ENCODE results near the gene TPSB2.

Gene TPSB2

GRCh38 chr16:1218930-1219611 is 10.9 kb downstream of the TPSB2 start:
- DNase-seq: no peak

DNA sequence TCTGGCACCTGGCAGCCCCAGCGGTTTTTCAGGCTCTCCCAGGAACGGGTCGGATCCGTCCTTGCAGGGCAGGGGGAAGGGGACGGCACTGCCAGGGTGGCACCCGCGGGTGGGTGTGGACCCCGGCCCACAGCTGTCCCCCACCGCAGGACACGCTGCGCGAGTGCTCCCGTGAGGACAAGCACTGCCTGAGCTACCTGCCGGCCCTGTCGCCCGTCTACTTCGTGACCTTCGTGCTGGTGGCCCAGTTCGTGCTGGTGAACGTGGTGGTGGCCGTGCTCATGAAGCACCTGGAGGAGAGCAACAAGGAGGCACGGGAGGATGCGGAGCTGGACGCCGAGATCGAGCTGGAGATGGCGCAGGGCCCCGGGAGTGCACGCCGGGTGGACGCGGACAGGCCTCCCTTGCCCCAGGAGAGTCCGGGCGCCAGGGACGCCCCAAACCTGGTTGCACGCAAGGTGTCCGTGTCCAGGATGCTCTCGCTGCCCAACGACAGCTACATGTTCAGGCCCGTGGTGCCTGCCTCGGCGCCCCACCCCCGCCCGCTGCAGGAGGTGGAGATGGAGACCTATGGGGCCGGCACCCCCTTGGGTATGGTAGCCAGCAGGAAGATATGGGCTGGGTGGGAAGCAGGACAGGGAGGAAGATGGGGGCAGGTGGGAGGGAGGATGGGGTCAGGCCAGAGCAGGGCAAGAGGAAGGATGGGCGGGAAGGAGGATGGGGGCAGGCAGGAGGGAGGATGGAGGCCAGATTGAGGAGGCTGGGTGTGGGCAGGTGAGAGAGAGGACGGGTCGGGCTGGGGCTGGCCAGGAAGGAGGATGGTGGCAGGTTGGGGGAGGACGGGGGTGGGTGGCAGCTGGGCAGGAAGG is 11.7 kb downstream of the TPSB2 start:
- no peak for DNase-seq

GRCh38 chr16:1217526-1217925 is 12.5 kb downstream of the TPSB2 start:
- no peak for DNase-seq

DNA sequence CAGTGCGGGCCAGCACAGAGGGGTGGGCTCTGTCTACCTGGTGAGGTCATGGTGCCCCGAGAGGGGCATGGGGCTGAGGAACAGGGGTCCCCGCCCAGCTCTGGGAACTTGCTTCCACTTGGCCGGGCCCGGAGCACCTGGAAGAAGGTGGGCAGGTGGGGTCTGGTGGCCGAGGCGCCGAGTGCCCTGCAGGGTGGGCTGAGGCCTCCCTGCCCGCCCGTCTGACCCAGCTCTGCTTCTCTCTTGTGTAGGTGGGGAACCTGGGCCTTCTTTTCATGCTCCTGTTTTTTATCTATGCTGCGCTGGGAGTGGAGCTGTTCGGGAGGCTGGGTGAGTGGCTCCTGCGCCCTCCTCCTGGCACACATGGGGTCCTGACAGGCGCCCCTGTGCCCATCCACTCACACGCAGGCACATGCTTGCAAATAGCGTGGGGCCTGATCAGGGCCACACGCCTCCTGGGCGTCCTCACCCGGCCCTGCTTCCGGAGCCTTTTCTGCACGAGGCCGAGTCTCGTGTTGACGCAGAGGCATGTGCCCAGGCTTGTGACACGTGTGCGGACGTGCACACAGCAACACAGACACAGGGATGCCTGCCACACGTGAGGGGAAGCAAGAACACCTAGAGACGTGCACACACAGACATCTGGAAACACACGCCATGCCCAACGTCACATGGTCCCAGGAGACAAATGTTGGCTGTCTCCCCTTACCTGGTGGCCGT is 13.1 kb downstream of the TPSB2 start:
- DNase-seq: no peak

DNA sequence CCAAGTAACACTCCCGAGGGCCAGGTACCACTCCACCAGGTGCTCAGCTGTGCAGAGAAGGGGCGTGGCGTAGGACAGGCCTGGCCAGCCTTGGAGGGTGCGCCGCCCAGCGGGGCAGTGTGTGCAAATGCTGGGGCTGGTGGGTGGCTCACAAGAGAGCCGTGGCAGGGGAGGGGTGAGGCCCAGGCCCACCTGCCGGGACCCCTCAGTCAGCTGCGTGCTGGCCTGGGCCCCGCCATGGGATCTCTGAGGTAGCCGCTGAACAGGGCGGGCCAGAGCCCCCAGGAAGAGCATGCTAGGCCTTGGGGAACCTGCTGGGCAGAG is 13.7 kb downstream of the TPSB2 start:
- DNase-seq: no peak

GRCh38 chr16:1215574-1216295 is 14.2 kb downstream of the TPSB2 start:
- no peak for DNase-seq

DNA sequence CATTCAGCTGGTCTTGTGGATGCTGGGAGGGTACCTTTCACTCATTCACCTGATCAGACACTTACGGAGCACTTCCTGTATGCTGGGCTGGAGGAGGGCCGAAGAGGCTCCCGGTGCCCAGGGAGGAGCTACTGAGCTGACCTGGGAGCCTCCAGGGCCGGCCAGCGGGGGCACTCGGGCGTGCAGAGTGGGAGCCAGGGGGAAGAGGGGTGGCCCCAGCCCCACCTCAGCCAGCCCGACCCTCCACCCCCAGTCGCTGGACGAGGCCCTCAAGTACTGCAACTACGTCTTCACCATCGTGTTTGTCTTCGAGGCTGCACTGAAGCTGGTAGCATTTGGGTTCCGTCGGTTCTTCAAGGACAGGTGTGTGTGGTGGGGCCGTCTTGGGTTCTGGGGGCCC is 15.3 kb downstream of the TPSB2 start:
- DNase-seq: no peak

DNA sequence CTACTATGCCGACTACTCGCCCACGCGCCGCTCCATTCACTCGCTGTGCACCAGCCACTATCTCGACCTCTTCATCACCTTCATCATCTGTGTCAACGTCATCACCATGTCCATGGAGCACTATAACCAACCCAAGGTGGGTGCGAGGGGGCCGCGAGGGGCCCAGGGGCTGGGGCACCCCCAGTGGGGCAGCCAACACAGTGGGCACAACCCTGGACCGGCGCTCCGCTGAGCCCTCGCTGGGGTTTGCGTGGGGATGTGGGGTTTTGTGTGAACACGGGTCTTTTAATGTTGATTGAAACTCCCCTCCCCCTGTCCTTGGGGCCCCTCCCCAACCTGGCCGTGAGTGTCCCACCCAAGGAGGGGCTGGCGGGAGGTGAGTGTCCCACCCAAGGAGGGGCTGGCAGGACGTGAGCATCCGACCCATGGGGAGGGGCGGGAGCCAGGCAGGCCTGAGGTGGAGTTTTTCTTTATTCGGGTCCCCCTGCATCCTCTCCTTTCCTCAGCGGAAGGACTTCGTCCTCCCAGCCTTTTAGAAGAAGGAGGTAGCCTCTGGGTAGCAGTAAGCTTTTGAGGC is 16.1 kb downstream of the TPSB2 start:
- no peak for DNase-seq

DNA sequence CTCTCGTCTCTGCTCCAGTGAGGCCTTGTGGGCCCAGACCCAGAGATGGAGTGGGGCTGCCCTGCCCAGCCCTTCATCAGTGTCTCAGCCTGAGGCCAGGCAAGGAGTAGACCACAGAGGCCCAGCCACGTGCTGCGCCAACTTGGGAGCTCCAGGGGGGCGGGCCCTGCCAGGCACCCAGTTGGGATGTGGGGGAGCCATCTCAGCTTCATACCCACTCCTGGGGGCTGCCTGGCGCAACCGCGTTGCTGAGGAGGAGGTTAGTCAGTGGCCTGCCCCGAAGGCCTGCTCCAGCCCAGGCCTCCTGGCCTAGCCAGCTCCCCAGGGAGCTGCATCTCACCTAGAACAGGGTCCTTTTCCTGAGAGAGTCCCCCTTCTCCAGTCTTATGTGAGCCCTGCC is 16.8 kb downstream of the TPSB2 start:
- no peak for DNase-seq

- DNase-seq: no peak
These were observed 17.3 kb downstream of the TPSB2 start for GRCh38 chr16:1212616-1213194.

DNA sequence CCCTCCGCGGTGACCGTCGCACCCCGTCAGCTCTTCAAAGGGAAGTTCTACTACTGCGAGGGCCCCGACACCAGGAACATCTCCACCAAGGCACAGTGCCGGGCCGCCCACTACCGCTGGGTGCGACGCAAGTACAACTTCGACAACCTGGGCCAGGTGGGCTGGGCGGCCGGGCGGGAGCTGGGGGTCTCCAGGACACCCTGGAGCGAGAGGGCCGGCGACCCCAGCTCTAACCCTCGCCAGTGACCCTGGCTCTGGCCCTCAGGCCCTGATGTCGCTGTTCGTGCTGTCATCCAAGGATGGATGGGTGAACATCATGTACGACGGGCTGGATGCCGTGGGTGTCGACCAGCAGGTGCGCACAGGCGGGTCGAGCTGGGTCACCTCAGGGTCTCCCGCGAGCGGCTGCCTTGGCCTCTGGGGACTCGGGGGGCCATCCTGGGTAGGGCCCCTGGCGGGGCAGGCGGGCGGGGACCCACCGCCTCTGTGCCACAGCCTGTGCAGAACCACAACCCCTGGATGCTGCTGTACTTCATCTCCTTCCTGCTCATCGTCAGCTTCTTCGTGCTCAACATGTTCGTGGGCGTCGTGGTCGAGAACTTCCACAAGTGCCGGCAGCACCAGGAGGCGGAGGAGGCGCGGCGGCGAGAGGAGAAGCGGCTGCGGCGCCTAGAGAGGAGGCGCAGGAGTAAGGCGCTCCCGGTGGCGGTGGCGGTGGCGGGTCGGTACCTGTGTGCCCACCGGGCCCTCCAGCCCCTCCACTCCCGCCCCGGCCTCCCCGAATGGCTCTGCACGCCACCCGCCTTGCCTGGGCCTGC is 18.3 kb downstream of the TPSB2 start:
- DNase-seq: no peak

- no peak for DNase-seq
These were observed 19.5 kb downstream of the TPSB2 start for GRCh38 chr16:1210461-1210860.

DNA sequence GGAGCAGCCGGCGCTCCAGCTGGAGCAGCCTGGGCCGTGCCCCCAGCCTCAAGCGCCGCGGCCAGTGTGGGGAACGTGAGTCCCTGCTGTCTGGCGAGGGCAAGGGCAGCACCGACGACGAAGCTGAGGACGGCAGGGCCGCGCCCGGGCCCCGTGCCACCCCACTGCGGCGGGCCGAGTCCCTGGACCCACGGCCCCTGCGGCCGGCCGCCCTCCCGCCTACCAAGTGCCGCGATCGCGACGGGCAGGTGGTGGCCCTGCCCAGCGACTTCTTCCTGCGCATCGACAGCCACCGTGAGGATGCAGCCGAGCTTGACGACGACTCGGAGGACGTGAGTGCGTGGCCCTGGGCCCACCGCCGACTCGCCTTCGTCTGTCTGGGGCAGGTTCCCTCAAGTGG is 20.9 kb downstream of the TPSB2 start:
- no peak for DNase-seq

GRCh38 chr16:1208239-1208830 is 21.6 kb downstream of the TPSB2 start:
- no peak for DNase-seq

GRCh38 chr16:1206786-1207185 is 23.2 kb downstream of the TPSB2 start:
- DNase-seq: no peak

GRCh38 chr16:1206326-1206725 is 23.7 kb downstream of the TPSB2 start:
- DNase-seq: no peak

DNA sequence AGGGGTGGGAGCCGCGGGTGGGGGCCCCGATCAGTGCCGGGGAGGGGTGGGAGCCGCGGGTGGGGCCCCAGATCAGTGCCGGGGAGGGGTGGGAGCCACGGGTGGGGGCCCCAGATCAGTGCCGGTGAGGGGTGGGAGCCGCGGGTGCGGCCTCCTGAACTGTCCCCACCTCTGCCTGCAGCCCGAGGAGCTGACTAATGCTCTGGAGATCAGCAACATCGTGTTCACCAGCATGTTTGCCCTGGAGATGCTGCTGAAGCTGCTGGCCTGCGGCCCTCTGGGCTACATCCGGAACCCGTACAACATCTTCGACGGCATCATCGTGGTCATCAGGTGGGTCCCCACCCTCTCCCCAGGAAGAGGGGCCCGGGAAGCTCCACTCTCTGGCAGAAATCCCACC is 25.1 kb downstream of the TPSB2 start:
- DNase-seq: no peak

DNA sequence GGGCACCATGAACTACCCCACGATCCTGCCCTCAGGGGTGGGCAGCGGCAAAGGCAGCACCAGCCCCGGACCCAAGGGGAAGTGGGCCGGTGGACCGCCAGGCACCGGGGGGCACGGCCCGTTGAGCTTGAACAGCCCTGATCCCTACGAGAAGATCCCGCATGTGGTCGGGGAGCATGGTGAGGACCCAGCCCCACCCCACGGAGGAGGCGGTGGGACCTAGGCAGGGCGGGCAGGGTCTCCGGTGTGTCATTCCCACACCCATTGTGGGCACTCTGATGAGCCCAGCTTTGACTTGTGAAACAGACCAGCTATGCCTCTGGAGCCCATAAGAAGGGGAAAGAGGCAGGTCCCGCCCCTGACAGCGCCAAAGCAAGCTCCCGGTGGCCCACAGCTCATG is 27.7 kb downstream of the TPSB2 start:
- no peak for DNase-seq

GRCh38 chr16:1201444-1201843 is 28.5 kb downstream of the TPSB2 start:
- no peak for DNase-seq

DNA sequence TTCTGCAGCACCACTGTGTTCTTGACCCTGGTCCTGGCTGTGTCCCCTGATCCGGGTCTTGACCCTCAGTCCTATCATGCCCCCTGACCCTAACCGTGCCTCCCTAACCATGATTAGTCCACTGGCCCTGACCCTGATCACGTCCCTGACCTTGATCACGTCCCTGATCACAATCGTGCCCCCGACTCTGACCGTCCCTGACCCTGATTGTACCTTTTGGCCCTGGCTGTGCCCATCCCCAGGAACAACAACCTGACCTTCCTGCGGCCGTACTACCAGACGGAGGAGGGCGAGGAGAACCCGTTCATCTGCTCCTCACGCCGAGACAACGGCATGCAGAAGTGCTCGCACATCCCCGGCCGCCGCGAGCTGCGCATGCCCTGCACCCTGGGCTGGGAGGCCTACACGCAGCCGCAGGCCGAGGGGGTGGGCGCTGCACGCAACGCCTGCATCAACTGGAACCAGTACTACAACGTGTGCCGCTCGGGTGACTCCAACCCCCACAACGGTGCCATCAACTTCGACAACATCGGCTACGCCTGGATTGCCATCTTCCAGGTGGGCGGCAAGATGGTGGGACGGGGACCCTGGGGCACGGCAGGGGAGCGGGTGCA is 29.9 kb downstream of the TPSB2 start:
- no peak for DNase-seq

Data from hematopoietic multipotent progenitor cell treated with erythropoietin and hydrocortisone succinate and interleukin-3 and kit ligand, for 8 days (in vitro differentiated cells).